Measurements from ENCODE around the gene POU5F2. TPM values are rescaled to one million over a fixed set of nuclear protein-coding genes. Genes with fewer than 3 reads are reported as not detected.
A peak's percentile ranks its signal among the peaks of the same experiment; 100 is the strongest.

Gene POU5F2
- polyA plus RNA-seq, 2 of the 4 experiments (the other 2 are of a cell fraction) = 0.10 TPM; not detected in 1

- FAIRE-seq = no peak
- Histone ChIP-seq H3K4me1 (peaks cover 3% of the 10 kb centered on the region; the same call in 1 of the 3 replicates), H3K27ac (no peak overlapping the region), H3K4me3 (no peak overlapping the region), H3K4me2 (no peak overlapping the region), H3K9me3 (no peaks in the 10 kb centered on the region)
- WGBS (ENCODE audit: missing lambda C conversion rate) = 70% methylated on average over 3 of the region's 3 CpGs
- ChIA-PET CTCF (interaction anchor here (0.7 kb wide), 1 partner anchor 1106 kb away, joined by 3 read pairs; no protein-coding TSS in a partner anchor), POLR2A (no interaction called here)
- TF ChIP-seq RNF2 (IDR thresholded peaks at IDR 0.05; ENCODE audit: borderline replicate concordance, low read depth) (no peak), GATA3 (IDR thresholded peaks at IDR 0.05; ENCODE audit: borderline replicate concordance) (no peak), RAD21 (conservative IDR thresholded peaks at IDR 0.05 in 1 of 2, IDR thresholded peaks at IDR 0.05 in 1 of 2) (no peak), POLR2AphosphoS2 (conservative IDR thresholded peaks at IDR 0.05; ENCODE audit: low read length) (no peak), NR3C1 (IDR thresholded peaks at IDR 0.05) (no peak), CBX2 (IDR thresholded peaks at IDR 0.05; ENCODE audit: borderline replicate concordance, low read depth) (no peak), PHF8 (IDR thresholded peaks at IDR 0.05; ENCODE audit: borderline replicate concordance, low read depth) (no peak), BCL3 (IDR thresholded peaks at IDR 0.05) (no peak), CBX8 (IDR thresholded peaks at IDR 0.05) (no peak), FOXS1 (CRISPR knock-in tag; IDR thresholded peaks at IDR 0.05) (no peak), EHMT2 (IDR thresholded peaks at IDR 0.05; ENCODE audit: low read depth) (no peak), CEBPB (IDR thresholded peaks at IDR 0.05) (no peak), RFX5 (IDR thresholded peaks at IDR 0.05) (no peak)
- DNase-seq (ENCODE audit: low read depth in 1 of 2, low spot score in 1 of 2) = no peak
- ATAC-seq = no peak
Observed at GRCh38 chr5:93722588-93722987, 18.8 kb downstream of the POU5F2 start.

GRCh38 chr5:93721511-93721910, 19.9 kb downstream of the POU5F2 start:
- ChIA-PET POLR2A (no interaction called here), CTCF (no interaction called here)
- no peak for TF ChIP-seq CHD4 (IDR thresholded peaks at IDR 0.05; ENCODE audit: borderline replicate concordance)
- TF ChIP-seq PBX3 (IDR thresholded peaks at IDR 0.05) = no peak
- TF ChIP-seq ZNF302 (CRISPR knock-in tag; IDR thresholded peaks at IDR 0.05) = no peak
- TF ChIP-seq FOSB (CRISPR knock-in tag; IDR thresholded peaks at IDR 0.05) = no peak
- no peak for TF ChIP-seq RAD21 (conservative IDR thresholded peaks at IDR 0.05 in 1 of 2, IDR thresholded peaks at IDR 0.05 in 1 of 2)
- TF ChIP-seq ZSCAN20 (CRISPR knock-in tag; IDR thresholded peaks at IDR 0.05) = no peak
- no peak for TF ChIP-seq RCOR1 (IDR thresholded peaks at IDR 0.05; ENCODE audit: low read depth, low read length)
- TF ChIP-seq KDM1A (IDR thresholded peaks at IDR 0.05; ENCODE audit: low read depth) = no peak
- no peak for TF ChIP-seq HOXA7 (CRISPR knock-in tag; IDR thresholded peaks at IDR 0.05)
- TF ChIP-seq ZC3H11A (IDR thresholded peaks at IDR 0.05) = no peak
- no peak for TF ChIP-seq HDAC2 (IDR thresholded peaks at IDR 0.05)
- 7% methylated on average over 1 of the region's 1 CpG for WGBS (ENCODE audit: missing lambda C conversion rate)
- no peak for FAIRE-seq
- H3K4me3 ChIP-seq = no peak overlapping the region
- no peak for DNase-seq (ENCODE audit: low read depth in 1 of 2, low spot score in 1 of 2)
- H3K4me1 ChIP-seq = peaks cover 13% of the 10 kb centered on the region
- H3K4me2 ChIP-seq = peak overlapping the region; percentile 29; the same call in 2 of the 3 replicates
- no peak overlapping the region for H3K27ac ChIP-seq
- H3K9me3 ChIP-seq = no peaks in the 10 kb centered on the region
- ATAC-seq = no peak

- CTCF ChIA-PET = no interaction called here
- TF ChIP-seq RFX5 (IDR thresholded peaks at IDR 0.05) (no peak), KDM1A (IDR thresholded peaks at IDR 0.05; ENCODE audit: low read depth) (no peak), ATOH8 (CRISPR knock-in tag; IDR thresholded peaks at IDR 0.05; ENCODE audit: low read depth) (no peak), GATA3 (IDR thresholded peaks at IDR 0.05; ENCODE audit: borderline replicate concordance) (no peak)
- FAIRE-seq (no peak), DNase-seq (ENCODE audit: low read depth in 1 of 2, low spot score in 1 of 2) (no peak), ATAC-seq (no peak)
- H3K4me2 ChIP-seq = peak overlapping the region; percentile 29; the same call in 2 of the 3 replicates
- WGBS (ENCODE audit: missing lambda C conversion rate) = 94% methylated on average over 3 of the region's 3 CpGs
- H3K9me3 ChIP-seq = no peaks in the 10 kb centered on the region
- peaks cover 14% of the 10 kb centered on the region for H3K4me1 ChIP-seq
- POLR2A ChIA-PET = no interaction called here
- H3K27ac ChIP-seq = no peak overlapping the region
- no peak overlapping the region for H3K4me3 ChIP-seq
Observed at GRCh38 chr5:93721071-93721470, 20.3 kb downstream of the POU5F2 start.
